Endothelial cell of umbilical vein (primary cell): ENCODE results near the gene TECPR2.

Experiments
- CTCF ChIP-seq, 2 donors: IDR thresholded peaks; 1 replicate in 1 of 2; 2 replicates in 1 of 2; pipeline ENCODE4 v1.5.1; 2011; ENCODE audit warnings: low read length in 2 of 2, mild to moderate bottlenecking in 2 of 2, moderate library complexity in 2 of 2, control low read depth in 1 of 2, inconsistent platforms in 1 of 2, low read depth in 1 of 2; ENCODE audit not compliant: insufficient read depth in 1 of 2; ENCODE audit errors: extremely low read depth in 1 of 2
- EZH2 ChIP-seq: IDR thresholded peaks from 2 replicates; pipeline ENCODE4 v1.6.1; 2012; ENCODE audit warnings: borderline replicate concordance, low read depth, mild to moderate bottlenecking, moderate library complexity, low read length, inconsistent platforms; ENCODE audit not compliant: severe bottlenecking
- MYC ChIP-seq: IDR thresholded peaks from one replicate; pipeline ENCODE4 v1.6.1; 2011; ENCODE audit warnings: mild to moderate bottlenecking, low read depth, low read length
- POLR2A ChIP-seq: IDR thresholded peaks from 2 replicates; pipeline ENCODE4 v1.6.1; 2012; ENCODE audit warnings: low read depth, mild to moderate bottlenecking, control low read depth, low read length
- POLR2AphosphoS5 ChIP-seq: IDR thresholded peaks from 2 replicates; pipeline ENCODE4 v1.6.1; 2012; ENCODE audit warnings: low read depth, mild to moderate bottlenecking, control low read depth, low read length, moderate library complexity; ENCODE audit not compliant: insufficient read depth

- no peak for TF ChIP-seq POLR2A
- TF ChIP-seq CTCF (IDR thresholded peaks at IDR 0.05; ENCODE audit: extremely low read depth in 1 of 2, insufficient read depth in 1 of 2, low read depth in 1 of 2, low read length in 2 of 2): no peak
- no peak for TF ChIP-seq MYC
- no peak for TF ChIP-seq POLR2AphosphoS5
- no peak for TF ChIP-seq EZH2
These were observed 33.8 kb downstream of the TECPR2 start for GRCh38 chr14:102396521-102396920.
